Liver (tissue), 9 donors: ENCODE results near the gene LPGAT1. TPM values are rescaled to one million over a fixed set of nuclear protein-coding genes. Genes with fewer than 3 reads are reported as not detected.

Experiments used
- DNase-seq: peaks from one replicate; pipeline ENCODE4 v3.0.0-alpha.2; 2017; ENCODE audit warnings: low spot score
- H3K27ac ChIP-seq, 2 donors: one replicate each; pipeline ENCODE4 v1.7.0; 2013; ENCODE audit warnings: inconsistent platforms in 2 of 2, low read length in 2 of 2, control low read depth in 1 of 2, low read depth in 1 of 2, mild to moderate bottlenecking in 1 of 2
- H3K27me3 ChIP-seq, 4 donors: one replicate each; pipeline versions ENCODE4 v1.6.1 to v1.7.0; 2013; ENCODE audit warnings: low read length in 3 of 4, inconsistent platforms in 1 of 4, mild to moderate bottlenecking in 1 of 4, moderate library complexity in 1 of 4; ENCODE audit not compliant: control insufficient read depth in 4 of 4, insufficient read depth in 4 of 4
- H3K36me3 ChIP-seq, 4 donors: one replicate each; pipeline versions ENCODE4 v1.6.1 to v1.7.0; 2013; ENCODE audit warnings: low read length in 3 of 4, mild to moderate bottlenecking in 3 of 4, low read depth in 1 of 4, moderate library complexity in 1 of 4; ENCODE audit not compliant: control insufficient read depth in 4 of 4, insufficient read depth in 3 of 4
- H3K4me1 ChIP-seq, 4 donors: one replicate each; pipeline versions ENCODE4 v1.6.1 to v1.7.0; 2013; ENCODE audit warnings: low read length in 3 of 4, mild to moderate bottlenecking in 3 of 4, moderate library complexity in 1 of 4; ENCODE audit not compliant: control insufficient read depth in 4 of 4, insufficient read depth in 4 of 4
- H3K4me3 ChIP-seq, 3 donors: one replicate each; pipeline versions ENCODE4 v1.6.1 to v1.7.0; 2013; ENCODE audit warnings: low read length in 3 of 3, control low read depth in 1 of 3, low read depth in 1 of 3, mild to moderate bottlenecking in 1 of 3
- H3K9ac ChIP-seq, 2 donors: one replicate each; pipeline ENCODE4 v1.7.0; 2013; ENCODE audit warnings: low read length in 2 of 2, mild to moderate bottlenecking in 2 of 2, moderate library complexity in 2 of 2, control low read depth in 1 of 2, low read depth in 1 of 2
- H3K9me3 ChIP-seq, 4 donors: one replicate each; pipeline versions ENCODE4 v1.6.1 to v1.7.0; 2013; ENCODE audit warnings: low read length in 3 of 4; ENCODE audit not compliant: control insufficient read depth in 4 of 4
- ATF3 ChIP-seq: IDR thresholded peaks from 2 replicates; pipeline ENCODE4 v1.6.1; 2016; ENCODE audit warnings: antibody characterized with exemption
- CTCF ChIP-seq: fragments of 150-350 bp; IDR thresholded peaks from 2 replicates; pipeline ENCODE4 v1.5.1; 2017; ENCODE audit warnings: improper control_type of control experiment, low read depth, low read length; ENCODE audit not compliant: missing input control
- EGR1 ChIP-seq, 2 donors: IDR thresholded peaks; 2 replicates each; pipeline ENCODE4 v1.6.1; 2016 to 2018; ENCODE audit warnings: antibody characterized with exemption in 2 of 2, low read depth in 2 of 2
- FOXA2 ChIP-seq: IDR thresholded peaks from 2 replicates; pipeline ENCODE4 v1.6.1; 2016; ENCODE audit warnings: antibody characterized with exemption
- GABPA ChIP-seq, 2 donors: IDR thresholded peaks in 1 of 2; conservative IDR thresholded peaks in 1 of 2; 2 replicates each; pipeline ENCODE4 v1.6.1; 2016; ENCODE audit warnings: antibody characterized with exemption in 2 of 2, mild to moderate bottlenecking in 1 of 2, moderate library complexity in 1 of 2
- HNF4A ChIP-seq, 2 donors: conservative IDR thresholded peaks; 2 replicates each; pipeline ENCODE4 v1.6.1; 2016; ENCODE audit warnings: antibody characterized with exemption in 2 of 2, mild to moderate bottlenecking in 2 of 2
- HNF4G ChIP-seq: IDR thresholded peaks from 2 replicates; pipeline ENCODE4 v1.6.1; 2016; ENCODE audit warnings: antibody characterized with exemption
- JUND ChIP-seq, 2 donors: IDR thresholded peaks; 2 replicates each; pipeline ENCODE4 v1.6.1; 2016; ENCODE audit warnings: antibody characterized with exemption in 2 of 2
- NR2F2 ChIP-seq: IDR thresholded peaks from 2 replicates; pipeline ENCODE4 v1.6.1; 2016; ENCODE audit warnings: antibody characterized with exemption
- RAD21 ChIP-seq, 2 donors: IDR thresholded peaks; 2 replicates each; pipeline ENCODE4 v1.6.1; 2016; ENCODE audit warnings: antibody characterized with exemption in 2 of 2, mild to moderate bottlenecking in 2 of 2
- REST ChIP-seq: IDR thresholded peaks from 2 replicates; pipeline ENCODE4 v1.6.1; 2016; ENCODE audit warnings: antibody characterized with exemption, mild to moderate bottlenecking
- RXRA ChIP-seq, 2 donors: IDR thresholded peaks; 2 replicates each; pipeline ENCODE4 v1.6.1; 2017 to 2018; ENCODE audit warnings: antibody characterized with exemption in 2 of 2, mild to moderate bottlenecking in 1 of 2
- SP1 ChIP-seq: IDR thresholded peaks from 2 replicates; pipeline ENCODE4 v1.6.1; 2018; ENCODE audit warnings: antibody characterized with exemption, mild to moderate bottlenecking
- TAF1 ChIP-seq: conservative IDR thresholded peaks from 2 replicates; pipeline ENCODE4 v1.6.1; 2016; ENCODE audit warnings: antibody characterized with exemption, mild to moderate bottlenecking
- YY1 ChIP-seq: IDR thresholded peaks from 2 replicates; pipeline ENCODE4 v1.6.1; 2016; ENCODE audit warnings: antibody characterized with exemption, mild to moderate bottlenecking
- ZBTB33 ChIP-seq: IDR thresholded peaks from 2 replicates; pipeline ENCODE4 v1.6.1; 2016; ENCODE audit warnings: antibody characterized with exemption
- WGBS: extraction: QIAGEN DNeasy Blood & Tissue Kit; methylation state at CpG from one replicate; pipeline ENCODE4 v1.1.7; 2013; 5-methylcytosine and 5-hydroxymethylcytosine counted together
- polyA plus RNA-seq, 2 donors: library from polyadenylated mRNA; stranded (reverse) in 1 of 2; unstranded in 1 of 2; fragments of 200-250 nt in 1 of 2; fragments of >200 nt in 1 of 2; fragmentation: Nextera tagmentation in 1 of 2; extraction: Ambion mirVana in 1 of 2; gene quantifications; one replicate each; pipeline versions ENCODE4 v1.2.1 to v1.2.3, GENCODE V29; 2013 to 2015
- total RNA-seq, 2 donors: library from RNA; depleted of rRNA; stranded (reverse); fragments of >200 nt; gene quantifications; one replicate each; pipeline ENCODE4 v1.2.3, GENCODE V29; 2014
- TF ChIP-seq, protein P1 (sequence below): IDR thresholded peaks from 2 replicates; pipeline ENCODE4 v1.6.1; 2016; ENCODE audit warnings: antibody characterized with exemption
- donor health status: healthy.
- donor health status: healthy.
- donor health status: healthy.
- donor health status: healthy.
- donor health status: healthy.

Gene LPGAT1
- total and polyA plus RNA-seq, 4 donors = 11.6 to 53.8 (median 32.2) TPM

DNA sequence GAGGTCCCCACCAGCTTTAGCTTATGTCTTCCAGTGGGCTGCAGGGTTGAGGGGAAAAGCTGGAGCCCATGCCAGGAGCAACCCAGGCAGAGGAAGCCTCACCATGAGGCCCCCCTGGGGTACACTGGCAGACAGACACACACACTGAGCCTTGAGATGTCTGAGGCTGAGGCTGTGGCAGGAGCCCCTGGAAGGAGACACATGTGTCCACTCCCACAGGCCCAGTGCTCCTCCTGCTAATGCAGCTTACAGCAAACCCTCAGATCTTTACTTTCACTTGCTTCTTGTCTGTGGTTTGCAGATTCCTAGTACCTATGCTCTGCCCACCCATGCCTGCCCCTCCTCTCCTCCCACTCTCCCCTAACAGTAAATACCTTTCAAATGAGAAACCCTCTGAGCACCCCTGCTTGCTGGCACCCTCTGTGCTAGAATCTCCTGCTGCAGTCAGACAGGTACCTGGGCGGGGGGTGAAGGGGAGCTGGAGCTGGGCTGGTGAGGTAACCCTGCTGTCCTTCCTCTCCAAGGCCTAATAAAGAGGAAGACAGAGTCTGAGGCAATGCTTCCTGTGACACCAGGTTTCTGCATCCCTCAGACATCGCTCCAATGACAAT lies 91.8 kb downstream of the LPGAT1 start:
- Histone ChIP-seq H3K4me3 (no peak overlapping the region), H3K27me3 (no peaks in the 10 kb centered on the region), H3K9me3 (no peaks in the 10 kb centered on the region), H3K36me3 (no peaks in the 10 kb centered on the region), H3K9ac (no peak overlapping the region), H3K4me1 (no peaks in the 10 kb centered on the region), H3K27ac (no peak overlapping the region)
- DNase-seq = no peak
- TF ChIP-seq HNF4A (conservative IDR thresholded peaks at IDR 0.05) (no peak), TAF1 (no peak), CTCF (no peak), JUND (IDR thresholded peaks at IDR 0.05) (no peak), ATF3 (no peak), HNF4G (no peak), ZBTB33 (no peak), RAD21 (IDR thresholded peaks at IDR 0.05) (no peak), GABPA (IDR thresholded peaks at IDR 0.05 in 1 of 2, conservative IDR thresholded peaks at IDR 0.05 in 1 of 2) (no peak), EGR1 (IDR thresholded peaks at IDR 0.05; ENCODE audit: low read depth in 2 of 2) (no peak), FOXA2 (no peak), SP1 (no peak), NR2F2 (no peak)
- TF ChIP-seq, protein P1, sequence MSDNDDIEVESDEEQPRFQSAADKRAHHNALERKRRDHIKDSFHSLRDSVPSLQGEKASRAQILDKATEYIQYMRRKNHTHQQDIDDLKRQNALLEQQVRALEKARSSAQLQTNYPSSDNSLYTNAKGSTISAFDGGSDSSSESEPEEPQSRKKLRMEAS = no peak
- 76% methylated on average over 2 of the region's 2 CpGs for WGBS

DNA sequence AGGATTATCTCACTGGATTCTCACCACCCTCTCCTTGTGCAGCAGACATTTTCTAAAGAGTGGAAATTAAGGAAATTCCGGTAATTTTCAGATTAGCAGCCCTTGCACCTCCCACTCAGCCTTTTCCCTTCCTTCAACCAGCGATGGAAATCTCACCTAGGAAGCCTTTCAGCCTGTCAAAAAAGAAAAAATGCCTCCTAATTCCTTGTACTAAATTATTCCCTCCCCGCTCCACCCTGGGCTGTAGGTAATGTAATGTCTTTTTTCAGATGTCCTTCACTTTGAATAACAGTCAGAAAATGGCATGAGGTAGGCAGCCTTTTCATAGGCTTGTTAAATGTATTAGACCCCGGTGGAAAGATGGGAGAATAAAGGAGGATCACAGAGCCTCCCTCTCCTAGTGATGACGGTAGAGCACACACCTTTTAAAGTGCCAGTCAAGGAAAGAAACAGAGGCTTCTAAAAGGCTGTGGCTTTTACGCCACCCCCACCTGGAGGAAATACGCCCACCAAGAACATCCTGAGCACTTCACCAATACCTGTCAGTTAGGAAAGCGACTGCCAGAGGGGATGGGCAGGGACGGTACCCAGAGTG lies 92.4 kb downstream of the LPGAT1 start:
- DNase-seq = no peak
- TF ChIP-seq RAD21 (IDR thresholded peaks at IDR 0.05) (no peak), FOXA2 (no peak), NR2F2 (no peak), CTCF (no peak), HNF4G (no peak), EGR1 (IDR thresholded peaks at IDR 0.05; ENCODE audit: low read depth in 2 of 2) (no peak), REST (no peak), HNF4A (conservative IDR thresholded peaks at IDR 0.05) (no peak), RXRA (IDR thresholded peaks at IDR 0.05) (no peak), SP1 (no peak), JUND (IDR thresholded peaks at IDR 0.05) (no peak), ATF3 (no peak), YY1 (no peak)
- TF ChIP-seq, protein P1 = no peak
- Histone ChIP-seq H3K27ac (no peak overlapping the region), H3K4me3 (no peak overlapping the region), H3K27me3 (no peaks in the 10 kb centered on the region), H3K4me1 (no peaks in the 10 kb centered on the region), H3K9ac (no peak overlapping the region), H3K9me3 (no peaks in the 10 kb centered on the region), H3K36me3 (no peaks in the 10 kb centered on the region)
- 78% methylated on average over 9 of the region's 9 CpGs for WGBS
